Right lobe of liver (tissue), 4 donors: ENCODE results near the gene FGF11.

Experiments
- POLR2A ChIP-seq: fragments of 450-650 bp; IDR thresholded peaks from one replicate; pipeline ENCODE4 v1.6.1; 2017; ENCODE audit warnings: antibody characterized with exemption, mild to moderate bottlenecking
- TF ChIP-seq, protein P1 (sequence below), 4 donors: fragments of 200-600 bp in 3 of 4; fragments of 450-650 bp in 1 of 4; IDR thresholded peaks; one replicate each; pipeline versions ENCODE4 v1.5.1 to v1.8.0; 2016 to 2022; ENCODE audit warnings: antibody characterized with exemption in 4 of 4, mild to moderate bottlenecking in 2 of 4
- donor health status: DM: no; HTN: no; CAD: no.
- donor health status: DM: no; HTN: no; CAD: no.
- donor health status: DM: no; HTN: yes; CAD: no.

DNA sequence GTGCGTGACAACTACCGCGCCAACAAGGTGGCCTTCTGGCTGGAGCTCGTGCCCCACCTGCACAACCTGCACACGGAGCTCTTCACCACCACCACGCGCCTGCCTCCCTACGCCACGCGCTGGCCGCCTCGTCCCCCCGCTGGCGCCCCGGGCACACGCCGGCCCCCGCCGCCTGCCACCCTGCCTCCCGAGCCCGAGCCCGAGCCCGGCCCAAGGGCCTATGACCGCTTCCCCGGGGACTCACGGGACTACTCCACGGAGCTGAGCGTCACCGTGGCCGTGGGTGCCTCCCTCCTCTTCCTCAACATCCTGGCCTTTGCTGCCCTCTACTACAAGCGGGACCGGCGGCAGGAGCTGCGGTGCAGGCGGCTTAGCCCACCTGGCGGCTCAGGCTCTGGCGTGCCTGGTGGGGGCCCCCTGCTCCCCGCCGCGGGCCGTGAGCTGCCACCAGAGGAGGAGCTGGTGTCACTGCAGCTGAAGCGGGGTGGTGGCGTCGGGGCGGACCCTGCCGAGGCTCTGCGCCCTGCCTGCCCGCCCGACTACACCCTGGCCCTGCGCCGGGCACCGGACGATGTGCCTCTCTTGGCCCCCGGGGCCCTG lies 22.2 kb upstream of the FGF11 start:
- TF ChIP-seq, protein P1, sequence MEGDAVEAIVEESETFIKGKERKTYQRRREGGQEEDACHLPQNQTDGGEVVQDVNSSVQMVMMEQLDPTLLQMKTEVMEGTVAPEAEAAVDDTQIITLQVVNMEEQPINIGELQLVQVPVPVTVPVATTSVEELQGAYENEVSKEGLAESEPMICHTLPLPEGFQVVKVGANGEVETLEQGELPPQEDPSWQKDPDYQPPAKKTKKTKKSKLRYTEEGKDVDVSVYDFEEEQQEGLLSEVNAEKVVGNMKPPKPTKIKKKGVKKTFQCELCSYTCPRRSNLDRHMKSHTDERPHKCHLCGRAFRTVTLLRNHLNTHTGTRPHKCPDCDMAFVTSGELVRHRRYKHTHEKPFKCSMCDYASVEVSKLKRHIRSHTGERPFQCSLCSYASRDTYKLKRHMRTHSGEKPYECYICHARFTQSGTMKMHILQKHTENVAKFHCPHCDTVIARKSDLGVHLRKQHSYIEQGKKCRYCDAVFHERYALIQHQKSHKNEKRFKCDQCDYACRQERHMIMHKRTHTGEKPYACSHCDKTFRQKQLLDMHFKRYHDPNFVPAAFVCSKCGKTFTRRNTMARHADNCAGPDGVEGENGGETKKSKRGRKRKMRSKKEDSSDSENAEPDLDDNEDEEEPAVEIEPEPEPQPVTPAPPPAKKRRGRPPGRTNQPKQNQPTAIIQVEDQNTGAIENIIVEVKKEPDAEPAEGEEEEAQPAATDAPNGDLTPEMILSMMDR (IDR thresholded peaks at IDR 0.05) = no peak
- no peak for TF ChIP-seq POLR2A
